GM19025 (cell line): Measurements from ENCODE around the gene IL36G.

Experiments used
- ATAC-seq: cut with Tn5 transposase; IDR thresholded peaks from one replicate; pipeline ENCODE4 v1.9.1; 2021; ENCODE audit warnings: mild to moderate bottlenecking, low read depth, moderate library complexity; ENCODE audit not compliant: unreplicated experiment

The IL36G gene

GRCh38 chr2:113015042-113015441, 37.2 kb downstream of the IL36G start:
- ATAC-seq: no peak

GRCh38 chr2:113015655-113016054, 37.8 kb downstream of the IL36G start:
- no peak for ATAC-seq

- ATAC-seq: no peak
These were observed 40.7 kb downstream of the IL36G start for GRCh38 chr2:113018509-113018908.

GRCh38 chr2:113021312-113021711, 43.5 kb downstream of the IL36G start:
- ATAC-seq: no peak

GRCh38 chr2:113024764-113025163, 47.0 kb downstream of the IL36G start:
- no peak for ATAC-seq

- no peak for ATAC-seq
These were observed 47.9 kb downstream of the IL36G start for GRCh38 chr2:113025737-113026136.

GRCh38 chr2:113027691-113028090, 49.9 kb downstream of the IL36G start:
- ATAC-seq: no peak

- no peak for ATAC-seq
These were observed 50.3 kb downstream of the IL36G start for GRCh38 chr2:113028112-113028511.

- ATAC-seq: no peak
These were observed 54.9 kb downstream of the IL36G start for GRCh38 chr2:113032737-113033136.

GRCh38 chr2:113034016-113034415, 56.2 kb downstream of the IL36G start:
- ATAC-seq: no peak
